H1 (cell line): ENCODE measurements around the gene ITGA11.

Experiments
- CTCF ChIP-seq, 3 experiments: IDR thresholded peaks; 1 replicate in 2 of 3; 2 replicates in 1 of 3; pipeline versions ENCODE4 v1.5.1 to v1.6.1; 2011; ENCODE audit warnings: low read length in 3 of 3, mild to moderate bottlenecking in 3 of 3, inconsistent platforms in 2 of 3, low read depth in 1 of 3, moderate library complexity in 1 of 3; ENCODE audit not compliant: insufficient read depth in 1 of 3; ENCODE audit errors: control extremely low read depth in 1 of 3
- E2F6 ChIP-seq: IDR thresholded peaks from 2 replicates; pipeline ENCODE4 v1.6.1; 2012; ENCODE audit warnings: inconsistent platforms
- RAD21 ChIP-seq, 2 experiments: IDR thresholded peaks in 1 of 2; conservative IDR thresholded peaks in 1 of 2; 2 replicates each; pipeline ENCODE4 v1.6.1; 2011; ENCODE audit warnings: low read depth in 2 of 2, low read length in 2 of 2, improper control_type of control experiment in 1 of 2, inconsistent platforms in 1 of 2, mild to moderate bottlenecking in 1 of 2, moderate library complexity in 1 of 2
- RFX5 ChIP-seq: IDR thresholded peaks from 2 replicates; pipeline ENCODE4 v1.6.1; 2011; ENCODE audit warnings: low read depth, low read length, improper control_type of control experiment, borderline replicate concordance

GRCh38 chr15:68353421-68354135, 78.4 kb downstream of the ITGA11 start:
- no peak for TF ChIP-seq RAD21 (IDR thresholded peaks at IDR 0.05 in 1 of 2, conservative IDR thresholded peaks at IDR 0.05 in 1 of 2; ENCODE audit: low read depth in 2 of 2, low read length in 2 of 2)
- TF ChIP-seq CTCF (IDR thresholded peaks at IDR 0.05; ENCODE audit: control extremely low read depth in 1 of 3, insufficient read depth in 1 of 3, low read depth in 1 of 3, low read length in 3 of 3): no peak
- no peak for TF ChIP-seq RFX5
- TF ChIP-seq E2F6: no peak
